ENCODE results near the gene FGF2.
"Not testable (repeated sequence)": the region's sequence is repeated elsewhere in the genome, so short reads cannot be mapped to it uniquely, and the experiment has no call there.

FGF2 gene

DNA sequence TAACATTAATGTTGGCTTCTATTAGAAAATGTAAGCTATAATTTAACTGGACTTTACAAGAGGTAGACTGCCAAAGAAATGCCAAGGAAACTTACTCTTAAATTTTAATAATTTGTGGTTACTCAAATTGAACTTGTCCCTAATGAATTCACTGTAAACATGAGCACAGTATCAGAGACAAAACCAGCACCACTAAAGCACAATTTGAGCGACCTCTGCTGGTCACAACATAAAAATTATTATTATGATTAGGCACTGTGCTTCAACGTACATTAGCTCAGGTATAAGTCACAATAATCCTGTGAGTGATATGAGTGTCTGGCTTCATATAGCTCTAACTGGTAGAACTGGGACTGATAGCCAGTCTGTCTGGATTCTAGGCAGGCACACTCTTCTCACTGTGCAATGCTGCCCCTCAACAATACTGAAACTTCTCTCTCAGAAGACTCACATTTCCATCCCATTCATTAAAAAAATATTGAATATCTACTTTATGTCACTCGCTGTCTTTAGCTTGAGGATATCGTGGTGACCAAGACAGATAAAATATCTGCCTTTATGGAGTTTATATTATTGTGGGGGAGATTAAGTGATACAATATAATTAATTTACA is 87.8 kb downstream of the FGF2 start:
- Histone ChIP-seq H3K9me3 (ENCODE audit: low read length) (no peaks in the 10 kb centered on the region), H3K4me3 (ENCODE audit: low read length) (no peak overlapping the region), H3K27me3 (ENCODE audit: insufficient read depth, low read length) (no peaks in the 10 kb centered on the region), H2AFZ (ENCODE audit: low read depth, low read length) (no peak overlapping the region), H3K4me1 (ENCODE audit: insufficient read depth, low read length) (no peaks in the 10 kb centered on the region), H3K36me3 (ENCODE audit: insufficient read depth, low read length) (peaks cover 8% of the 10 kb centered on the region)

DNA sequence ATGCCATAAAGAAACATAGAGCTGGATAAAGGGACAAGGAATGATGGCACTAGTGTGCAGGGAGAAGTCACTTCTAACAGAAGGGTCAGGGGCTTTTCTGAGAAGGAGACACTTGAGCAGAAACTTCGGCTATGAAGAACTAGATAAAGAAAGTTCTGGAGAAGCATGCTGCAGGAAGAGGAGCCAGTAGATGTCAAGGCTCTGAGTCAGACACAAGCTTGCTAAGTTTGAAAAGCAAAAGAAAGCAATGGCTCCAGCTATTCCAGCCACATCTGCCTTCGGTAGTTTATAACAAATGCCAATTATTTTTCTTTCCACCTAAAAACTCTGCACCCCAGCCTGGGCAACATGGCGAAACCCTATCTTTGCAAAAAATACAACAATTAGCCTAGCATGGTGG is 88.3 kb downstream of the FGF2 start:
- Histone ChIP-seq H3K27me3 (ENCODE audit: insufficient read depth, low read length) (no peaks in the 10 kb centered on the region), H3K4me3 (ENCODE audit: low read length) (no peak overlapping the region)

DNA sequence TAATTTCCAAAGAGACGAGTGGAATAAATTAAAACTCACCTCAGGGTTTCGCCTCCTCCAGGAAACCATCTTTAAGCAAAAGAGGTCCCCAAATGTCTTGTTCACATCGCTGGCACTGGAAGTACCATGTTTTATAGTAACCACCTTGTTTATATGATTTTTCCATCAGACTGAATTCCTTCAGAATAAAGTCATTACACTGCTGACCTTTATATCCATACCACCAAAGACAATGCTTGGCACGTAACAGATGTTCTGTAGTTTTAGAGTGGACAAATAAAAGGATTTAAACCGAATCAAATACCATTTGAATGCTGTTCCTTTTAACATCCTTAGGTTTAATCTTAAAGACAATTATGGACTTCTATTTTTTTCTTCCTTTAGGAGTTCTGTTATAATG is 91.1 kb downstream of the FGF2 start:
- Histone ChIP-seq H3K27me3 (ENCODE audit: insufficient read depth, low read length) (no peaks in the 10 kb centered on the region), H3K9me3 (ENCODE audit: low read length) (no peaks in the 10 kb centered on the region), H3K4me3 (ENCODE audit: low read length) (no peak overlapping the region), H2AFZ (ENCODE audit: low read depth, low read length) (no peak overlapping the region), H3K36me3 (ENCODE audit: insufficient read depth, low read length) (peaks cover 2% of the 10 kb centered on the region), H3K4me1 (ENCODE audit: insufficient read depth, low read length) (no peaks in the 10 kb centered on the region)

More for the DNA sequence above, 88.3 kb downstream of the FGF2 start:
- Histone ChIP-seq H3K9me3 (ENCODE audit: low read length) (no peaks in the 10 kb centered on the region), H3K36me3 (ENCODE audit: insufficient read depth, low read length) (peaks cover 6% of the 10 kb centered on the region), H3K4me1 (ENCODE audit: insufficient read depth, low read length) (no peaks in the 10 kb centered on the region), H2AFZ (ENCODE audit: low read depth, low read length) (no peak overlapping the region)

DNA sequence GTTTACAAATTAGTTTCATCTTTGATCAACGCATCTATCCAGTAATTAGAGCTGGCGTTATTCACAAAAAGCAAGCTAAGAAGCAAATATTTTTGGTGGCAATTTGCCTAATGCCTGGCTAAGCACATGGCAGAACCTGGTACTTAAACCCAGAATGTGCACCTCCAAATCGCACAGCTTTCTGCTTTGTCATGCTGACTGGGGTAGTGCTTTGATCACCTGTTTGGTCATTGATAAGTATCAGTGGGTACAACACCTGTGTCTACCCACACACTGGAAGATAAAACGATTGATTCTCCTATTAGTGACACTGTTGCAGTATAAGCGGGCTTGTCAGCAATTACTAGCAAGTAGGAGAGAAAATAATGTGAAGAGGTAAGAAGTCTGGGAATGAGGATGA is 93.8 kb downstream of the FGF2 start:
- Histone ChIP-seq H3K4me3 (ENCODE audit: low read length) (no peak overlapping the region), H3K9me3 (ENCODE audit: low read length) (no peaks in the 10 kb centered on the region), H3K27me3 (ENCODE audit: insufficient read depth, low read length) (no peaks in the 10 kb centered on the region), H3K4me1 (ENCODE audit: insufficient read depth, low read length) (peaks cover 10% of the 10 kb centered on the region), H3K36me3 (ENCODE audit: insufficient read depth, low read length) (no peaks in the 10 kb centered on the region), H2AFZ (ENCODE audit: low read depth, low read length) (no peak overlapping the region)

DNA sequence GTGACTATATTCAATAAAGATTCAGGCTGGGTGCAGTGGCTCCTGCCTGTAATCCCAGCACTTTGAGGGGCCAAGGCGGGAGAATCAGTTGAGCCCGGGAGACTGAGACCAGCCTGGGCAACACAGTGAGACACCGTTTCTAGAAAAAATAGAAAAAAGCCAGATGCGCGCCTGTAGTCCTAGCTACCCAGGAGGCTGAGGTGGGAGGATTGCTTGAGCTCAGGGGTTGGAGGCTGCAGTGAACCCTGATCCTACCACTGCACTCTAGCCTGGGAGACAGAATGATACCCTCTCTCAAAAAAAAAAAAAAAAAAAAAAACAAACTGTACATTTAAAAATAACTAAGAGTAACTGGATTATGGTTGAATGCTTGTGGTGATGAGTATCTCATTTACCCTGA is 94.7 kb downstream of the FGF2 start:
- Histone ChIP-seq H3K36me3 (ENCODE audit: insufficient read depth, low read length) (no peaks in the 10 kb centered on the region), H3K9me3 (ENCODE audit: low read length) (no peaks in the 10 kb centered on the region), H3K4me1 (ENCODE audit: insufficient read depth, low read length) (peaks cover 10% of the 10 kb centered on the region), H3K27me3 (ENCODE audit: insufficient read depth, low read length) (no peaks in the 10 kb centered on the region), H3K4me3 (ENCODE audit: low read length) (peak overlapping the region; percentile 91), H2AFZ (ENCODE audit: low read depth, low read length) (peak overlapping the region; percentile 96)

DNA sequence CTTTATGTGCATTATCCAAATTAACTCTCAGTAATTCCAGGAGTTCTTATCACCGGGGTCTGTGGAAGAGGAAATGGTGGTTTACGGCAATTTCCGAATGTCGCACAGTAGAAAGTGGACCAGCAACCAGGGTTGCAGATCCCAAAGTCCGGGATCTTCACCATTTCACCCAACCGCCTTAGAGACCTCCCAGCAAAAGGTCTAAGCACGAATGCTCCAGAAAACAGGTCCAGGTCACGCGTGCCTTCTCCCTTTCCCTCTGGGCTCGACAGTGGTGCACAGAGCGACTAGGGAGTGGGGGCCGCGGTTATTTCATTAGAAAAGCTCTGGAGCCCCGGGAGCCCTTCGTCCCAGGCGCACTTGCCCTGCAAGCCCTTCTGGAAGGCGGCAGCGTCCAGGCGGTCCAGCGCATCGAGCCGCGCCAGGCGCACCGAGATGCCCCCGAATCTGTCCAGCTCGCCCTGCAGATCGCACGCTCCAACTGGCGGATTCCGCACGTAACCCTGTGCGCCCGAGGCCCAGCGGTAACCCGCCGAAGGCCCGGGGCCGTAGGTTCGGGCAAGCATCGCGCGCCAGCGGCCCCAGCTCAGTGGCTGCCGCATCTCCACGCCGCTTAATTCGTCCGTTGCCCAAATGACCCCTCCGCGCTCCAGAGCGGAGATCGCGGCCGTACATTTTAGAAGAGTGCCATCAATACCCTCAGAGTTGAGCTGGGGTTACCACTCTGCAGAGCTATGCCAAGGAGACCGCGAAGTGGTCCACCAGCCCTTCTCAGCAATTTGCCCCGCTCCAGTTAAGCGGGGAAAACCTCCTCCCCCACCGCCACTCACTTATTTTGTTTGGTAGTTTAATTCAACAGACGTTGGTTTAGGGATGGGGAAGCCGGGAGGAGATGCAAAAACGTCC is 95.6 kb downstream of the FGF2 start, which contains the start of gene NUDT6:
TSS of gene NUDT6 (minus strand) at position 627 of the 906 bp plus-strand sequence. CDS start at position 602, 25 bp downstream.
- Histone ChIP-seq H3K9me3 (ENCODE audit: low read length) (no peaks in the 10 kb centered on the region), H3K4me3 (ENCODE audit: low read length) (peak within 1 kb of the TSS; percentile 91), H3K36me3 (ENCODE audit: insufficient read depth, low read length) (no peaks in the 10 kb centered on the region), H3K27me3 (ENCODE audit: insufficient read depth, low read length) (no peaks in the 10 kb centered on the region), H2AFZ (ENCODE audit: low read depth, low read length) (peak within 1 kb of the TSS; percentile 96), H3K4me1 (ENCODE audit: insufficient read depth, low read length) (peaks cover 10% of the 10 kb centered on the region)

DNA sequence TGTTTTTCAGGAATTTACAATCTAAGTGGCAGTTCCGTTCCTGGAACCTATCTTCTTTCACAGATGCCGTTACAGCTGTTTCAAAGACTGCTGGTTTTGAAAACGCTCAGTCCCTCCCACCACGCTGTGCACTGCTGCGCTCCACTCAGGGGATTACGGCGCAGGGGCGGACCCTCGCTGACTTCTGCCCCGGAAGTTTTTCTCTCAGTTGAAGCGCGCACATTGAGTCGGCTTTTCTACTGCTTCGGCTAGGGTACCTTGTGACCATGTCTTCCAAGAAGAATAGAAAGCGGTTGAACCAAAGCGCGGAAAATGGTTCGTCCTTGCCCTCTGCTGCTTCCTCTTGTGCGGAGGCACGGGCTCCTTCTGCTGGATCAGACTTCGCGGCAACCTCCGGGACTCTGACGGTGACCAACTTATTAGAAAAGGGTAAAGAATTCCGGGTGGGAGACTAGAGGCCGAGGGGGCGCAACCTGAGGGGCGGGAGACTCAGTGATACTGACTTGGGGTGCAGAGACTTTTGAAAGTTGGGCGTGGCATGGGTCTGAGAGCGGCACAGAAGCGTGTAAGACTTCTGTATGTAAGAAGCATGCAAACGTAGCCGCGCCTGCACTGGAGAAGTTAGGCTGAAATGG is 96.4 kb downstream of the FGF2 start:
- H3K4me3 ChIP-seq (ENCODE audit: low read length), result peak overlapping the region; percentile 91
- H3K4me1 ChIP-seq (ENCODE audit: insufficient read depth, low read length), result peaks cover 10% of the 10 kb centered on the region
- peaks cover 4% of the 10 kb centered on the region for H3K36me3 ChIP-seq (ENCODE audit: insufficient read depth, low read length)
- H3K9me3 ChIP-seq (ENCODE audit: low read length), result no peaks in the 10 kb centered on the region
- no peaks in the 10 kb centered on the region for H3K27me3 ChIP-seq (ENCODE audit: insufficient read depth, low read length)
- peak overlapping the region; percentile 96 for H2AFZ ChIP-seq (ENCODE audit: low read depth, low read length)

DNA sequence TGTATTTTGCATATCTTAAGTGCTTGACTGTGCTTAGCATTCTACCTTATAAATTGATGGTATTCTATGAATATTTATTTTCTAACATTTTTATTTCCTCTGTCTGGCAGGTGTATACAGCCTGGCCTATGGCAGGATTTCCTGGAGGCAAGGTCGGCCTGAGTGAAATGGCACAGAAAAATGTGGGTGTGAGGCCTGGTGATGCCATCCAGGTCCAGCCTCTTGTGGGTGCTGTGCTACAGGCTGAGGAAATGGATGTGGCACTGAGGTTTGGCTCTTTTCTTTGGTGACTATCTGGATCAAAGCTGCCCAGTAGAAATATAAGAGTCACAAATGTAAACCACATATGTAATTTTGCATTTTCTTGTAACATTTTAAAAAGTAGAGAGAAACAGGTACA is 102.3 kb downstream of the FGF2 start:
- Histone ChIP-seq H3K27me3 (ENCODE audit: insufficient read depth, low read length) (no peaks in the 10 kb centered on the region), H3K4me3 (ENCODE audit: low read length) (no peak overlapping the region), H3K9me3 (ENCODE audit: low read length) (no peaks in the 10 kb centered on the region), H2AFZ (ENCODE audit: low read depth, low read length) (no peak overlapping the region), H3K36me3 (ENCODE audit: insufficient read depth, low read length) (peaks cover 29% of the 10 kb centered on the region), H3K4me1 (ENCODE audit: insufficient read depth, low read length) (peaks cover 6% of the 10 kb centered on the region)

DNA sequence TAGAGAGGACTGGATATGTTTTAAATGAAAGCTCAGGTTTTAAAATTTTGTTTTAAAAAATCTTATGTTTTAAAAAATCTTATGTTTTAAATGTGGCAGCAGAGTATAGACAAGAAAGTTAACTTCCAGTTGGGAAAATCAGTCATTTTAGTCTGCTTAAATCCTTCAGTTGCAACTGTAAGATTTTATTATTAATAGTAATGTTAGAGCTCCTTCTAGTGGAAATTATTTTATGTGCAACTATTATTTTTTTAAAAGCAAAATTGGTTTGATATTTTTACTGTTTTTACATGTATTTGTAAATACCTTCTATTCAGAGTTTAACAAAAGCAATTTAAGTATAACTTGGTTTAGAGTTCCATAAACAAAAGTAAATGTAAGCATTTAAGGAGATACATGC is 104.2 kb downstream of the FGF2 start:
- Histone ChIP-seq H3K4me3 (ENCODE audit: low read length) (no peak overlapping the region), H3K36me3 (ENCODE audit: insufficient read depth, low read length) (peaks cover 45% of the 10 kb centered on the region), H3K9me3 (ENCODE audit: low read length) (no peaks in the 10 kb centered on the region), H3K27me3 (ENCODE audit: insufficient read depth, low read length) (no peaks in the 10 kb centered on the region), H2AFZ (ENCODE audit: low read depth, low read length) (no peak overlapping the region), H3K4me1 (ENCODE audit: insufficient read depth, low read length) (no peaks in the 10 kb centered on the region)

DNA sequence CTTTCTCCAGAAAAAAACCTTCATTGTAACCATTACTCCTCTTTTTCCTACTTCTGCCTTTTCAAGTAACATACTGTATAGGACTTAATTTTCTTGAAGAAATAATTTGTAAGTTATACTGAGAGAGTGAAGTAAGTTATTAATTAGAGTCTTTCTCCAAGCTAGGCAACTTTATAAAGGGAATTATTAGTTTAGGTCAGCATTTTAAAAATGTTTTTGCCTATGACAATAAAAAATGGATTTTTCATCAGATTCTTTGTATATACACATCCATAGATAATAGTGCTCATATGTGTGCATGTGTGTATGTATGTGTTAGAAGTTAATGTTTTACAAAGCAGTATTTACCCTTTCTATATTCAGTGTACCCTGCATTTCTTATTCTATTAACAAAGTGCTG is 106.1 kb downstream of the FGF2 start:
- no peak overlapping the region for H3K4me3 ChIP-seq (ENCODE audit: low read length)
- peaks cover 51% of the 10 kb centered on the region for H3K36me3 ChIP-seq (ENCODE audit: insufficient read depth, low read length)
- no peak overlapping the region for H2AFZ ChIP-seq (ENCODE audit: low read depth, low read length)
- H3K4me1 ChIP-seq (ENCODE audit: insufficient read depth, low read length), result no peaks in the 10 kb centered on the region
- H3K27me3 ChIP-seq (ENCODE audit: insufficient read depth, low read length), result no peaks in the 10 kb centered on the region
- no peaks in the 10 kb centered on the region for H3K9me3 ChIP-seq (ENCODE audit: low read length)

DNA sequence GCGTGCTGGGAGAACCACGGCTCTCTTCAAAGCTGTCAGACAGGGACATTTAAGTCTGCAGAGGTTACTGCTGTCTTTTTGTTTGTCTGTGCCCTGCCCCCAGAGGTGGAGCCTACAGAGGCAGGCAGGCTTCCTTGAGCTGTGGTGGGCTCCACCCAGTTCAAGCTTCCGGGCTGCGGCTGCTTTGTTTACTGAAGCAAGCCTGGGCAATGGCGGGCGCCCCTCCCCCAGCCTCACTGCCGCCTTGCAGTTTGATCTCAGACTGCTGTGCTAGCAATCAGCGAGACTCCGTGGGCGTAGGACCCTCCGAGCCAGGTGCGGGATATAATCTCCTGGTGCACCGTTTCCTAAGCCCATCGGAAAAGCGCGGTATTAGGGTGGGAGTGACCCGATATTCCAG is 118.5 kb downstream of the FGF2 start:
- H3K4me1 ChIP-seq (ENCODE audit: insufficient read depth, low read length); H3K27me3 ChIP-seq (ENCODE audit: insufficient read depth, low read length); H2AFZ ChIP-seq (ENCODE audit: low read depth, low read length); H3K9me3 ChIP-seq (ENCODE audit: low read length); H3K4me3 ChIP-seq (ENCODE audit: low read length): not testable (repeated sequence)
- peaks cover 27% of the 10 kb centered on the region for H3K36me3 ChIP-seq (ENCODE audit: insufficient read depth, low read length)

DNA sequence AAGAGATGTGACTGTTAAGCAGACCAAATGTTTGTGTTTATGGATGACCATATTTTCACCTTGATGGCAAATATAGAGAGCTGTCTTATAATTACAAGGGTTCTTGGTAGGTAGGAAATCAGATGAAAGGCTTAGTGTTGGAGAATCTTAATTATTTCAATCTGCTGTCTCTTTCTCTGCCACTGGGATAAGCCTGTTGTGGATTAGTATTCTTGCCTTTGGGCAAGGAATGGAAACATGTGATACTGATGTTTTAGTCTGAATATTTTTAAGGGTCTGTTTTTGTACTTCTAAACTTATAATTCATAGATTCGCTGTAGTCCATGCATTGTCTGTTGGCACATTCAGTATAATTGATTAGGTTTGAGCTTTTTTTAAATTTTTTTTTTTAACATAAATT is 119.5 kb downstream of the FGF2 start:
- Histone ChIP-seq H3K27me3 (ENCODE audit: insufficient read depth, low read length) (no peaks in the 10 kb centered on the region), H3K4me1 (ENCODE audit: insufficient read depth, low read length) (no peaks in the 10 kb centered on the region), H3K36me3 (ENCODE audit: insufficient read depth, low read length) (peaks cover 34% of the 10 kb centered on the region), H2AFZ (ENCODE audit: low read depth, low read length) (no peak overlapping the region), H3K4me3 (ENCODE audit: low read length) (no peak overlapping the region), H3K9me3 (ENCODE audit: low read length) (peaks cover 3% of the 10 kb centered on the region)

Measured in neuron (in vitro differentiated cells).